GM12878 (cell line): ENCODE data around the gene SLC35C1. TPM values are rescaled to one million over a fixed set of nuclear protein-coding genes. Genes with fewer than 3 reads are reported as not detected.
A peak's percentile ranks its signal among the peaks of the same experiment; 100 is the strongest.
"Not testable (repeated sequence)": the region's sequence is repeated elsewhere in the genome, so short reads cannot be mapped to it uniquely, and the experiment has no call there.

Experiments used
- ATAC-seq: fragments of 200-7000 bp; cut with Tn5 transposase; 3 replicates; pipeline ENCODE4 v1.9.1; 2020; ENCODE audit warnings: mild to moderate bottlenecking, moderate library complexity
- BruUV-seq: library from RNA; stranded (reverse); fragments of 400-500 nt; replicated peaks from 2 replicates; lab custom pipeline; 2021; lab: Mats Ljungman, UMichigan
- CTCF ChIA-PET: fragments of 300-600 bp; sonication (Branson Sonifier 250); formaldehyde crosslinking; extraction: SDS; loops from one replicate; lab custom pipeline; 2021; ENCODE audit warnings: inconsistent platforms; lab: Yijun Ruan, JAX
- POLR2A ChIA-PET: fragments of 350-600 bp; formaldehyde crosslinking; extraction: SDS; loops from one replicate; lab custom pipeline; 2021; ENCODE audit warnings: inconsistent platforms; lab: Charles Lee
- RAD21 ChIA-PET: fragments of 300-600 bp; sonication (Branson Sonifier 250); formaldehyde crosslinking; loops from one replicate; lab custom pipeline; 2023; ENCODE audit warnings: antibody characterized with exemption; ENCODE audit not compliant: unreplicated experiment; lab: Charles Lee
- SMC1A ChIA-PET: fragments of 300-600 bp; sonication (Branson Sonifier 250); formaldehyde crosslinking; loops from one replicate; lab custom pipeline; 2023; ENCODE audit not compliant: unreplicated experiment, uncharacterized antibody; lab: Charles Lee
- DNase-seq: peaks from one replicate; pipeline ENCODE4 v3.0.0-alpha.2; 2011; ENCODE audit warnings: low read depth, low spot score
- FAIRE-seq: peaks from 3 replicates; lab custom pipeline; 2011; peaks lifted over from hg19 to GRCh38; lab: Jason Lieb, UNC
- H2AFZ ChIP-seq: 2 replicates; pipeline ENCODE4 v1.6.0; 2011; ENCODE audit warnings: low read depth, low read length, control low read depth; ENCODE audit not compliant: control insufficient read depth
- H3K27ac ChIP-seq: 2 replicates; pipeline ENCODE4 v1.5.1; 2011; ENCODE audit warnings: control low read depth; ENCODE audit not compliant: control insufficient read depth, insufficient read depth
- H3K27me3 ChIP-seq, 2 experiments: replicated peaks in 1 of 2; 2 replicates each; pipeline versions ENCODE4 v1.6.0 to v1.6.1; 2011; ENCODE audit warnings: low read length in 1 of 2; ENCODE audit not compliant: control insufficient read depth in 2 of 2, insufficient read depth in 2 of 2
- H3K36me3 ChIP-seq, 2 experiments: 2 replicates each; pipeline ENCODE4 v1.5.1; 2011; ENCODE audit warnings: low read length in 1 of 2; ENCODE audit not compliant: control insufficient read depth in 2 of 2, insufficient read depth in 2 of 2
- H3K4me1 ChIP-seq: 2 replicates; pipeline ENCODE4 v1.6.1; 2011; ENCODE audit warnings: mild to moderate bottlenecking, low read length, moderate library complexity, mixed read lengths; ENCODE audit not compliant: control insufficient read depth, insufficient read depth
- H3K4me2 ChIP-seq: 2 replicates; pipeline ENCODE4 v1.6.0; 2011; ENCODE audit warnings: control low read depth; ENCODE audit not compliant: control insufficient read depth, insufficient read depth
- H3K4me3 ChIP-seq: fragments of 200-600 bp; sonication (generic); 2 replicates; pipeline ENCODE4 v1.5.1; 2016
- H3K79me2 ChIP-seq: 2 replicates; pipeline ENCODE4 v1.6.0; 2011; ENCODE audit warnings: low read length; ENCODE audit not compliant: control insufficient read depth, insufficient read depth
- H3K9ac ChIP-seq: 2 replicates; pipeline ENCODE4 v1.8.0; 2011; ENCODE audit warnings: low read length, control low read depth, mixed read lengths; ENCODE audit not compliant: control insufficient read depth, insufficient read depth
- H3K9me3 ChIP-seq: replicated peaks from 3 replicates; pipeline ENCODE4 v1.5.1; 2011; ENCODE audit warnings: mild to moderate bottlenecking, low read length; ENCODE audit not compliant: control insufficient read depth, insufficient read depth
- H4K20me1 ChIP-seq: 2 replicates; pipeline ENCODE4 v1.6.0; 2011; ENCODE audit not compliant: control insufficient read depth, insufficient read depth
- BHLHE40 ChIP-seq, 2 experiments: fragments of 450-650 bp in 1 of 2; IDR thresholded peaks; 2 replicates each; pipeline ENCODE4 v1.6.1; 2011 to 2017; ENCODE audit warnings: low read depth in 2 of 2, borderline replicate concordance in 1 of 2, improper control_type of control experiment in 1 of 2, low read length in 1 of 2, mild to moderate bottlenecking in 1 of 2
- SRF ChIP-seq, 2 experiments: IDR thresholded peaks; 2 replicates each; pipeline ENCODE4 v1.6.1; 2011; ENCODE audit warnings: low read depth in 2 of 2, low read length in 2 of 2, mild to moderate bottlenecking in 1 of 2, moderate library complexity in 1 of 2
- STAT1 ChIP-seq: fragments of 450-650 bp; conservative IDR thresholded peaks from 2 replicates; pipeline ENCODE4 v1.6.1; 2014; ENCODE audit warnings: antibody characterized with exemption, mild to moderate bottlenecking
- WGBS: methylation state at CpG from one replicate; pipeline ENCODE4 v1.1.6; 2016; ENCODE audit warnings: low lambda C conversion rate; ENCODE audit not compliant: insufficient replicate concordance, insufficient coverage; ENCODE audit errors: missing lambda C conversion rate; 5-methylcytosine and 5-hydroxymethylcytosine counted together
- in situ Hi-C: fragments of 300-500 bp; cut with MboI; formaldehyde crosslinking; loops from 9 replicates; pipeline ENCODE4 v1.14.3; 2018; ENCODE audit warnings: mixed read lengths
- intact Hi-C: fragments of 100-400 bp; cut with micrococcal nuclease; formaldehyde crosslinking; loops from one replicate; pipeline ENCODE4 v1.14.2; 2022; ENCODE audit not compliant: unreplicated experiment
- polyA plus RNA-seq, 11 experiments: library from polyadenylated mRNA; depleted of rRNA in 4 of 11; unstranded in 6 of 11; stranded (reverse) in 5 of 11; fragments of >200 nt; fragmentation: Nextera tagmentation in 4 of 11; fragmentation: Illumina TruSeq in 1 of 11; extraction: Ambion mirVana in 4 of 11; extraction: Trizol in 1 of 11; gene quantifications; 1 replicate in 1 of 11; 2 replicates in 10 of 11; pipeline versions ENCODE4 v1.2.1 to v1.2.3, GENCODE V29; 2011 to 2016; ENCODE audit warnings: inconsistent platforms in 2 of 11, missing spikeins in 2 of 11, low read depth in 1 of 11
- total RNA-seq, 4 experiments: library from RNA; depleted of rRNA in 3 of 4; stranded (reverse); fragments of >200 nt in 3 of 4; fragmentation: Illumina TruSeq in 1 of 4; extraction: Trizol in 1 of 4; gene quantifications; 2 replicates each; pipeline versions ENCODE4 v1.2.1 to v1.2.3, GENCODE V29; 2013 to 2021
- TF ChIP-seq, protein P1 (sequence below): fragments of 150-350 bp; IDR thresholded peaks from 2 replicates; pipeline ENCODE4 v1.6.1; 2016; ENCODE audit warnings: low read depth, low read length

The SLC35C1 gene
- total and polyA plus RNA-seq, 10 of the 15 experiments (the other 5 are each of a cell fraction or from before 2014, with no cell fraction given) = 0.55 to 9.7 (median 4.3) TPM

DNA sequence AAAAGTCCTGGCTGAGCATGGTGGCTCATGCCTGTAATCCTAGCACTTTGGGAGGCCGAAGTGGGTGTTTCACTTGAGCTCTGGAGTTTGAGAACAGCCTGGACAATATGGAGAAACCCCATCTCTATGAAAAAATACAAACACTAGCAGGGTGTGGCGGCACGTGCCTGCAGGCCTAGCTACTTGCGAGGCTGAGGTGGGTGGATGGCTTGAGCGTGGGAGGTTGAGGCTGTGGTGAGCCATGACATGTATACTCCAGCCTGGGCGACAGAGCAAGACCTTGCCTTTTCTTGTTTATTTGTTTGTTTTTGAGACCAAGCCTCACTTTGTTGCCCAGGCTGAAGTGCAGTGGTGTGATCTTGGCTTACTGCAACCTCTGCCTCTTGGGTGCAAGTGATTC, 34.3 kb downstream of the SLC35C1 start (continued):
- TF ChIP-seq, protein P1, sequence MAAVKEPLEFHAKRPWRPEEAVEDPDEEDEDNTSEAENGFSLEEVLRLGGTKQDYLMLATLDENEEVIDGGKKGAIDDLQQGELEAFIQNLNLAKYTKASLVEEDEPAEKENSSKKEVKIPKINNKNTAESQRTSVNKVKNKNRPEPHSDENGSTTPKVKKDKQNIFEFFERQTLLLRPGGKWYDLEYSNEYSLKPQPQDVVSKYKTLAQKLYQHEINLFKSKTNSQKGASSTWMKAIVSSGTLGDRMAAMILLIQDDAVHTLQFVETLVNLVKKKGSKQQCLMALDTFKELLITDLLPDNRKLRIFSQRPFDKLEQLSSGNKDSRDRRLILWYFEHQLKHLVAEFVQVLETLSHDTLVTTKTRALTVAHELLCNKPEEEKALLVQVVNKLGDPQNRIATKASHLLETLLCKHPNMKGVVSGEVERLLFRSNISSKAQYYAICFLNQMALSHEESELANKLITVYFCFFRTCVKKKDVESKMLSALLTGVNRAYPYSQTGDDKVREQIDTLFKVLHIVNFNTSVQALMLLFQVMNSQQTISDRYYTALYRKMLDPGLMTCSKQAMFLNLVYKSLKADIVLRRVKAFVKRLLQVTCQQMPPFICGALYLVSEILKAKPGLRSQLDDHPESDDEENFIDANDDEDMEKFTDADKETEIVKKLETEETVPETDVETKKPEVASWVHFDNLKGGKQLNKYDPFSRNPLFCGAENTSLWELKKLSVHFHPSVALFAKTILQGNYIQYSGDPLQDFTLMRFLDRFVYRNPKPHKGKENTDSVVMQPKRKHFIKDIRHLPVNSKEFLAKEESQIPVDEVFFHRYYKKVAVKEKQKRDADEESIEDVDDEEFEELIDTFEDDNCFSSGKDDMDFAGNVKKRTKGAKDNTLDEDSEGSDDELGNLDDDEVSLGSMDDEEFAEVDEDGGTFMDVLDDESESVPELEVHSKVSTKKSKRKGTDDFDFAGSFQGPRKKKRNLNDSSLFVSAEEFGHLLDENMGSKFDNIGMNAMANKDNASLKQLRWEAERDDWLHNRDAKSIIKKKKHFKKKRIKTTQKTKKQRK = no peak
- TF ChIP-seq STAT1 (no peak), BHLHE40 (IDR thresholded peaks at IDR 0.05; ENCODE audit: borderline replicate concordance in 1 of 2, low read depth in 2 of 2, low read length in 1 of 2) (peak in 1 of 2 experiments; percentile 69; a peak in 2 of 4 replicates), SRF (IDR thresholded peaks at IDR 0.05; ENCODE audit: low read depth in 2 of 2, low read length in 2 of 2) (no peak)

DNA sequence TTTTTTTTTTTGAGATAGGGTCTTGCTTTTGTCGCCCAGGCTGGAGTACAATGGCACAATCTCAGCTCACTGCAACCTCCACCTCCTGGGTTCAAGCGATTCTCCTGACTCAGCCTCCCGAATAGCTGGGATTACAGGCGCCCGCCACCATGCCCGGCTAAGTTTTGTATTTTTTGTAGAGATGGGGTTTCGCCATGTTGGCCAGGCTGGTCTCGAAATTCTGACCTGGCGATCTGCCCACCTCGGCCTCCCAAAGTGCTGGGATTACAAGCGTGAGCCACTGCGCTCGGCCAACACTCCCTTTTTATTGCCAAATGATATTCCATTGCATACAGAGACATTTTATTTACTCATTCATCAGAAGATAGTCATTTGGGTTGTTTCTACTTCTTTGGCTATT, 35.3 kb downstream of the SLC35C1 start:
- WGBS = 74% methylated on average over 12 of the region's 13 CpGs
- SMC1A ChIA-PET, BruUV-seq, H4K20me1 ChIP-seq, DNase-seq, H2AFZ ChIP-seq, H3K9me3 ChIP-seq, H3K4me2 ChIP-seq, H3K27me3 ChIP-seq, H3K4me1 ChIP-seq, H3K27ac ChIP-seq, H3K9ac ChIP-seq, RAD21 ChIA-PET, in situ Hi-C loops, ATAC-seq, H3K79me2 ChIP-seq, POLR2A ChIA-PET, H3K4me3 ChIP-seq, FAIRE-seq, H3K36me3 ChIP-seq, CTCF ChIA-PET: not testable (repeated sequence)
- intact Hi-C loops = loop anchor here (10.0 kb wide), 2 partner anchors 165 to 285 kb away; partner anchors contain the start of gene PHF21A
